Nephron (organoid): Measurements from ENCODE around the gene PCDHGA10.
"Not testable (repeated sequence)": the region's sequence is repeated elsewhere in the genome, so short reads cannot be mapped to it uniquely, and the experiment has no call there.

Experiments used
- H3K27ac Mint-ChIP-seq, 3 experiments: 2 replicates each; pipeline ENCODE4 v1.8.0; 2020; ENCODE audit warnings: mixed read lengths in 3 of 3, mild to moderate bottlenecking in 2 of 3, moderate library complexity in 1 of 3
- H3K27me3 Mint-ChIP-seq: 2 replicates; pipeline ENCODE4 v1.8.0; 2021; ENCODE audit warnings: low read depth, mild to moderate bottlenecking, moderate library complexity, mixed read lengths
- H3K36me3 Mint-ChIP-seq: 2 replicates; pipeline ENCODE4 v1.8.0; 2020; ENCODE audit warnings: low read depth, mixed read lengths
- H3K4me1 Mint-ChIP-seq: 2 replicates; pipeline ENCODE4 v1.8.0; 2020; ENCODE audit warnings: mixed read lengths
- H3K4me3 Mint-ChIP-seq, 3 experiments: 2 replicates each; pipeline ENCODE4 v1.8.0; 2020; ENCODE audit warnings: mild to moderate bottlenecking in 3 of 3, mixed read lengths in 3 of 3, moderate library complexity in 2 of 3
- H3K9me3 Mint-ChIP-seq: 2 replicates; pipeline ENCODE4 v1.8.0; 2020; ENCODE audit warnings: mixed read lengths
- CTCF ChIP-seq, 3 experiments: fragments of 200-600 bp; sonication (generic); IDR thresholded peaks; one replicate each; pipeline ENCODE4 v1.5.0; 2021; ENCODE audit warnings: antibody characterized with exemption in 3 of 3; ENCODE audit not compliant: unreplicated experiment in 3 of 3

Gene PCDHGA10

GRCh38 chr5:141371572-141372475 is 41.0 kb upstream of the PCDHGA10 start:
- H3K27me3 Mint-ChIP-seq = no peaks in the 10 kb centered on the region
- no peak overlapping the region for H3K4me3 Mint-ChIP-seq
- no peak for TF ChIP-seq CTCF (IDR thresholded peaks at IDR 0.05; ENCODE audit: unreplicated experiment in 3 of 3)
- H3K36me3 Mint-ChIP-seq = peaks cover 34% of the 10 kb centered on the region
- no peaks in the 10 kb centered on the region for H3K4me1 Mint-ChIP-seq
- peaks cover 61% of the 10 kb centered on the region for H3K9me3 Mint-ChIP-seq
- H3K27ac Mint-ChIP-seq = no peak overlapping the region

GRCh38 chr5:141373673-141374317 is 39.0 kb upstream of the PCDHGA10 start, which contains the start of gene PCDHGA6:
PCDHGA6 (plus strand) TSS chr5:141373891; CDS start chr5:141374084, 193 bp downstream.
- no peak for TF ChIP-seq CTCF (IDR thresholded peaks at IDR 0.05; ENCODE audit: unreplicated experiment in 3 of 3)
- H3K4me1 Mint-ChIP-seq = no peaks in the 10 kb centered on the region
- H3K27me3 Mint-ChIP-seq = no peaks in the 10 kb centered on the region
- H3K9me3 Mint-ChIP-seq = peaks cover 63% of the 10 kb centered on the region
- no peak within 1 kb of the TSS for H3K4me3 Mint-ChIP-seq
- H3K36me3 Mint-ChIP-seq = peaks cover 38% of the 10 kb centered on the region
- H3K27ac Mint-ChIP-seq = no peak within 1 kb of the TSS

GRCh38 chr5:141374627-141375026 is 38.2 kb upstream of the PCDHGA10 start:
- Mint-ChIP-seq H3K27ac (no peak overlapping the region), H3K27me3 (no peaks in the 10 kb centered on the region), H3K9me3 (peaks cover 63% of the 10 kb centered on the region), H3K4me3 (no peak overlapping the region), H3K4me1 (no peaks in the 10 kb centered on the region), H3K36me3 (peaks cover 36% of the 10 kb centered on the region)
- TF ChIP-seq CTCF (IDR thresholded peaks at IDR 0.05; ENCODE audit: unreplicated experiment in 3 of 3) = no peak

GRCh38 chr5:141375444-141376155 is 37.2 kb upstream of the PCDHGA10 start:
- not testable (repeated sequence) for H3K4me1 Mint-ChIP-seq, H3K27ac Mint-ChIP-seq, H3K4me3 Mint-ChIP-seq, H3K27me3 Mint-ChIP-seq
- Mint-ChIP-seq H3K9me3 (peaks cover 62% of the 10 kb centered on the region), H3K36me3 (peaks cover 30% of the 10 kb centered on the region)

GRCh38 chr5:141382469-141383294 is 30.1 kb upstream of the PCDHGA10 start, which contains the start of gene PCDHGA7:
PCDHGA7 (plus strand) TSS chr5:141382742; CDS start chr5:141382900, 158 bp downstream.
- TF ChIP-seq CTCF (IDR thresholded peaks at IDR 0.05; ENCODE audit: unreplicated experiment in 3 of 3) = no peak
- H3K27me3 Mint-ChIP-seq = no peaks in the 10 kb centered on the region
- H3K4me1 Mint-ChIP-seq = no peaks in the 10 kb centered on the region
- peaks cover 71% of the 10 kb centered on the region for H3K9me3 Mint-ChIP-seq
- peaks cover 7% of the 10 kb centered on the region for H3K36me3 Mint-ChIP-seq
- no peak within 1 kb of the TSS for H3K27ac Mint-ChIP-seq
- H3K4me3 Mint-ChIP-seq = no peak within 1 kb of the TSS
